Adrenal gland (tissue), 5 donors: Measurements from ENCODE around the gene DAPK2.

Experiments used
- CTCF ChIP-seq, 6 experiments: fragments of 450-650 bp in 4 of 6; fragments of 200-600 bp in 2 of 6; sonication (generic) in 1 of 6; IDR thresholded peaks; 1 replicate in 5 of 6; 2 replicates in 1 of 6; pipeline versions ENCODE4 v1.5.1 to v1.8.0; 2016 to 2021; ENCODE audit warnings: antibody characterized with exemption in 6 of 6, mild to moderate bottlenecking in 2 of 6, moderate library complexity in 1 of 6
- POLR2A ChIP-seq, 2 donors: fragments of 450-650 bp; IDR thresholded peaks; one replicate each; pipeline ENCODE4 v1.6.1; 2017; ENCODE audit warnings: antibody characterized with exemption in 2 of 2, mild to moderate bottlenecking in 2 of 2, moderate library complexity in 1 of 2
- donor health status: DM: no; HTN: no; CAD: no.

- TF ChIP-seq CTCF (IDR thresholded peaks at IDR 0.05) (no peak), POLR2A (IDR thresholded peaks at IDR 0.05) (no peak)
Observed at GRCh38 chr15:64037966-64038365, 8.3 kb downstream of the DAPK2 start.
